DMS153 treated with DMSO at 0.1 percent for 48 hours (cell line): ENCODE data around the gene SH3D21.

Experiments
- DNase-seq: peaks from one replicate; lab custom pipeline; 2025; ENCODE audit not compliant: unreplicated experiment; lab: John Stamatoyannopoulos, UW

Gene SH3D21

DNA sequence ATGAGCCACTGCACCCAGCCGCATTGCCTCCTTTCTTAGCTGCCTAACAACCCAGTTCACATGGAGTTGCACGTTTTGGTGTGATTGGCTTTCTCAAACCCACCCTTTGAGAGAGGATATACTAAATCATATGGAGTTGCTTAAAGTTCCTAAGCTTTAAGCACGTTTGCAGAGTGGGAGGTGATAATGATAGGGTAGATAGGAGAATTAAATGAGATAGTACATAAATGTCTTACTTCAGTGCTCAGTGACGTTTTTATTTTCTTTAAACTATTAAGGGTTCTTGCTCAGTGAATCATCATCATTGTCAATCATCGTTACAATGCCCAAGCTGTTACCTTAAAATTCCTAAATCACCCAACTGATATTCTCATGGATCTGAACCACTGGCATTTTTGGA lies 2.9 kb upstream of the SH3D21 start:
- DNase-seq: no peak

GRCh38 chr1:36303650-36304360 lies 2.4 kb upstream of the SH3D21 start:
- no peak for DNase-seq

DNA sequence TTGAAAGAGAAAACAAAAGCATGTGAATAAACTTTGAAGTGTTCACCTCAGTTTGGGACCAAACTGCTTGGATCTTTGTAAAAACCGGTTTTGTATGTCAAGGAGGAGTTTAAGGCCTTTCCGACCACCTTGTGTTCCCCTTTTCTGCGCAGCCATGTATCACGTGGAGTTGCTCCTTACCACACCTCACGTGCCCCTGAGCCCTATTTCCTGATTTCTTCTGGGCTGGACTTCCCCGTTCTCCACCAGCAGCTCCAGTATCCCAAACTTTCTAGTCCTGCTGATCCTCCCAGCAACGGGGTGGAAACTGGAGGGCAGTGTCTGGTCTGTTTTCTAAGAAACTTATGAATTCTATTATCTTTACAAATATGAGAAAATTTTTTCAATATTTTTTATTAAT lies 1.6 kb upstream of the SH3D21 start:
- no peak for DNase-seq

- no peak for DNase-seq
Measured at GRCh38 chr1:36304970-36305914, 926 bp upstream of the SH3D21 start.

- DNase-seq: no peak
Measured at GRCh38 chr1:36305915-36306209, 306 bp upstream of the SH3D21 start.

GRCh38 chr1:36306902-36307456 lies 811 bp downstream of the SH3D21 start:
- DNase-seq: peak; percentile 98

DNA sequence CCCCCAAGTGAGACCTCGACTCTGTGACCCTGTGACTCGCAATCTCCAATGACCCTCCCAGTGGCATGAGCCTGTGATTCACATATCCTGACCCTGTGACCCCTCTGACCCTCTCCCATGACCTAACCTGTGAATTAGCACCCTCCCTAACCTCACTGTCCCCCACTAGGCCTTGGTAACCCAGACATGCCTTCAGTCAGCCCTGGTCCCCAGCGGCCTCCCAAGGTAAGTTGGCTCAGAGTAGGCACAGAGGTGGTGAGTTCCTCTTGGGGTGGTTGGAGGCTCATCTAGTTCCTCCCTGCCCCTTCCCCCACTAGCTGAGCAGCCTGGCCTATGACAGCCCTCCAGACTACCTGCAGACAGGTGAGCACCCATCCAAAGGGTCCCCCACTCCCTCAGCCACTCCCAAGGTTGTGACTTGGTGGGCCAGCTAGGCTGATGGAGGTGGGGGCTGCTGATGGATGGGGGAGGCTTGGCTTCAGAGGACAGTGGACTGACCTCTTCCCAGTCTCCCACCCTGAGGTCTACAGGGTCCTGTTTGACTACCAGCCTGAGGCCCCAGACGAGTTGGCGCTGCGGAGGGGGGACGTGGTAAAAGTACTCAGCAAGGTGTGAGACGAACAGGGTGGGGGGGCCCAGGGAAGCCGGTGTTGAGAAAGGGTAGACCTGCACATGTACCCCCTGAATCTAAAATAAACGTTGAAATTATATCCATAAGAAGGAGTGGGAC lies 1.6 kb downstream of the SH3D21 start:
- DNase-seq: no peak

- no peak for DNase-seq
Measured at GRCh38 chr1:36309397-36309796, 3.2 kb downstream of the SH3D21 start.

- no peak for DNase-seq
Measured at GRCh38 chr1:36320291-36320761, 14.2 kb downstream of the SH3D21 start.

- no peak for DNase-seq
Measured at GRCh38 chr1:36320767-36321118, 14.6 kb downstream of the SH3D21 start.

GRCh38 chr1:36321119-36321951 lies 15.2 kb downstream of the SH3D21 start:
- DNase-seq: no peak

DNA sequence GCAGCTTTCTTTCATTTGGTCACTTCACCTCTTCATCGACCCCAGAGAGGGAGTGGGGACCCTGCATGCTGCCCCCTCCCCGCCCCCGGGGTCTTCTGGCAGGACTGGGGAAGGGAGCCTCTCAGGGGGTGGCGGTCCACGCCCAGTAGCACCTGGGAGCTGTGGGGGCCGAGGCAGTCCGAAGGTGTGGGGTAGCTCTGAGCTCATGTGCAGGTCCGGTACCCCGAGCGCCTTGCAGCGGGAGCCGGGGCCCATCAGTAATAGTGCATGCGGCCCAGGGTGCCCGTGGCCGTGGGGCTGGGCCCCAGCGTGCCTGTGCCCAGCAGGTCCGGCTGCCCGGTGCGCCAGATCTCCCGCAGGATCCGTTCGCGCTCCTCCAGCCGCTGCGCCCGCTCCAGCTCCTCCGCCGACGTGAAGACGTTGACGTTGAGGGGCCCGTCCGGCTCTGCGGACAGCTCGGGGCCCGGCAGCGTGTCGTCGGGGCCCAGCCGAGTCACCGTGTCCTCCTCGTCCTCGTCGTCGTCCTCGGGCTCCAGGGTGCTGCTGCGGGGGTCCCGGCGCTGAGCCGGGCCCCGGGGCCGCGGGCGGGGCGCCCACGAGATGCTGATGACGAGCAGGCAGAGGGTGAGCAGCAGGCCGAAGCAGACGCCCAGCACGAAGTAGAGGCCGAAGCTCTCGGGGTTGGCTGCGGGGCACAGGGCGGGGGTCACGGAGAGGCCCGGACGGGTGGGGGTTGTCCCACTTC lies 16.0 kb downstream of the SH3D21 start:
- no peak for DNase-seq

GRCh38 chr1:36322786-36323635 lies 16.8 kb downstream of the SH3D21 start:
- no peak for DNase-seq

- DNase-seq: peak; percentile 16
Measured at GRCh38 chr1:36323636-36324352, 17.6 kb downstream of the SH3D21 start, which contains the start of gene EVA1B. TSS of gene EVA1B (minus strand) at chr1:36323645. CDS start at chr1:36323037, 608 bp downstream.

- no peak for DNase-seq
Measured at GRCh38 chr1:36324353-36324703, 18.2 kb downstream of the SH3D21 start.

DNA sequence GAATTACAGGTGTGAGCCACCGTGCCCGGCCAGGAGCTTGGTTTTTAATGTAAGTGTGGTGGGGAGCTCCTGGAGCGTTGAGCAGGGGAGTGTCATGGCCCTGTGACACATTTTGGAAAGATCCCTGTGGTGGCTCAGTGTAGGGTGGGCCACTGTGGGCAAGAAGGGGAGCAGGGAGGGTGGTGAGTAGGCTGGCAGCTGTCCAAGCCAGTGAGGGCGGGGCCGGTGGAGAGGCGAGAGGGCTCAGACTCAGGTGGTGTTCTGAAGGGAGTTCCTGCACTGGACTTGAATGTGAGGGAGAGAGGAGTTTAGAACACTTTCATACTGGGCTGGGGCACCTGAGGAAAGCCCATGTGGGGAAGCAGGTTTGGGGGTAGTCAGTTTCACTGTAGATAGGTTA lies 20.3 kb downstream of the SH3D21 start:
- DNase-seq: no peak

- DNase-seq: no peak
Measured at GRCh38 chr1:36327421-36328087, 21.4 kb downstream of the SH3D21 start.

- DNase-seq: no peak
Measured at GRCh38 chr1:36328088-36328480, 21.9 kb downstream of the SH3D21 start.
